SK-N-SH treated with all-trans-retinoic acid at 6 μM for 48 hours (cell line): ENCODE measurements around the gene FAM43A.

Source experiments
- ATAC-seq: fragments of 200-7000 bp; cut with Tn5 transposase; 3 replicates; pipeline ENCODE4 v1.9.1; 2020; ENCODE audit warnings: mild to moderate bottlenecking, moderate library complexity
- ARNTL ChIP-seq: fragments of 450-650 bp; formaldehyde crosslinking; IDR thresholded peaks from 2 replicates; pipeline ENCODE4 v1.5.0; 2020; ENCODE audit warnings: low read depth, mild to moderate bottlenecking, moderate library complexity, borderline replicate concordance
- BACH2 ChIP-seq: fragments of 250-450 bp; sonication (Bioruptor Pico); IDR thresholded peaks from 2 replicates; pipeline ENCODE4 v1.9.0; 2021; ENCODE audit warnings: mild to moderate bottlenecking, borderline replicate concordance
- CSDC2 ChIP-seq: fragments of 250-450 bp; sonication (Bioruptor Pico); IDR thresholded peaks from 2 replicates; pipeline ENCODE4 v1.5.0; 2020; ENCODE audit warnings: mild to moderate bottlenecking, moderate library complexity
- ESRRG ChIP-seq: fragments of 250-450 bp; sonication (Bioruptor Pico); IDR thresholded peaks from 2 replicates; pipeline ENCODE4 v1.6.1; 2021; ENCODE audit warnings: mild to moderate bottlenecking
- GLIS3 ChIP-seq: fragments of 250-450 bp; sonication (Bioruptor Pico); IDR thresholded peaks from 2 replicates; pipeline ENCODE4 v1.5.0; 2020; ENCODE audit warnings: mild to moderate bottlenecking, moderate library complexity
- ISL1 ChIP-seq: fragments of 250-450 bp; sonication (Bioruptor Pico); IDR thresholded peaks from 2 replicates; pipeline ENCODE4 v2.1.2; 2022; ENCODE audit warnings: mild to moderate bottlenecking, moderate library complexity
- OSR1 ChIP-seq: fragments of 250-450 bp; sonication (Bioruptor Pico); IDR thresholded peaks from 2 replicates; pipeline ENCODE4 v1.8.0; 2022; ENCODE audit warnings: moderate library complexity, mild to moderate bottlenecking, inconsistent platforms
- PPARA ChIP-seq: fragments of 250-450 bp; sonication (Bioruptor Pico); IDR thresholded peaks from 2 replicates; pipeline ENCODE4 v1.5.0; 2020; ENCODE audit warnings: mild to moderate bottlenecking, borderline replicate concordance
- RARB ChIP-seq: fragments of 250-450 bp; sonication (Bioruptor Pico); IDR thresholded peaks from 2 replicates; pipeline ENCODE4 v1.8.0; 2021; ENCODE audit warnings: mild to moderate bottlenecking, moderate library complexity
- TCF4 ChIP-seq: fragments of 250-450 bp; sonication (Bioruptor Pico); IDR thresholded peaks from 2 replicates; pipeline ENCODE4 v1.8.0; 2021; ENCODE audit warnings: mild to moderate bottlenecking, moderate library complexity, borderline replicate concordance
- TOX ChIP-seq: fragments of 250-450 bp; sonication (Bioruptor Pico); IDR thresholded peaks from 2 replicates; pipeline ENCODE4 v1.8.0; 2021; ENCODE audit warnings: mild to moderate bottlenecking, moderate library complexity, borderline replicate concordance
- ZC3H10 ChIP-seq: fragments of 250-450 bp; sonication (Bioruptor Pico); IDR thresholded peaks from 2 replicates; pipeline ENCODE4 v1.5.1; 2021; ENCODE audit warnings: mild to moderate bottlenecking, moderate library complexity
- ZFP3 ChIP-seq: fragments of 250-450 bp; sonication (Bioruptor Pico); IDR thresholded peaks from 2 replicates; pipeline ENCODE4 v1.5.0; 2020; ENCODE audit warnings: mild to moderate bottlenecking, moderate library complexity
- ZNF565 ChIP-seq: fragments of 450-650 bp; formaldehyde crosslinking; conservative IDR thresholded peaks from 2 replicates; pipeline ENCODE4 v1.5.0; 2020; ENCODE audit warnings: low read depth, mild to moderate bottlenecking, moderate library complexity
- ZNF70 ChIP-seq: fragments of 450-650 bp; formaldehyde crosslinking; IDR thresholded peaks from 2 replicates; pipeline ENCODE4 v1.5.0; 2020; ENCODE audit warnings: mild to moderate bottlenecking, moderate library complexity
- ZNF8 ChIP-seq: fragments of 450-650 bp; formaldehyde crosslinking; IDR thresholded peaks from 2 replicates; pipeline ENCODE4 v1.5.0; 2020; ENCODE audit warnings: mild to moderate bottlenecking, moderate library complexity
- TF ChIP-seq, protein P1 (sequence below): fragments of 250-450 bp; sonication (Bioruptor Pico); IDR thresholded peaks from 2 replicates; pipeline ENCODE4 v1.8.0; 2020; ENCODE audit warnings: mild to moderate bottlenecking, moderate library complexity, borderline replicate concordance
- TF ChIP-seq, protein P2 (sequence below): fragments of 250-450 bp; sonication (Bioruptor Pico); IDR thresholded peaks from 2 replicates; pipeline ENCODE4 v1.8.0; 2021; ENCODE audit warnings: low read depth, mild to moderate bottlenecking, moderate library complexity, borderline replicate concordance
- TF ChIP-seq, protein P3 (sequence below): fragments of 250-450 bp; sonication (Bioruptor Pico); IDR thresholded peaks from 2 replicates; pipeline ENCODE4 v1.5.1; 2020; ENCODE audit warnings: low read depth, mild to moderate bottlenecking, moderate library complexity

Gene FAM43A

DNA sequence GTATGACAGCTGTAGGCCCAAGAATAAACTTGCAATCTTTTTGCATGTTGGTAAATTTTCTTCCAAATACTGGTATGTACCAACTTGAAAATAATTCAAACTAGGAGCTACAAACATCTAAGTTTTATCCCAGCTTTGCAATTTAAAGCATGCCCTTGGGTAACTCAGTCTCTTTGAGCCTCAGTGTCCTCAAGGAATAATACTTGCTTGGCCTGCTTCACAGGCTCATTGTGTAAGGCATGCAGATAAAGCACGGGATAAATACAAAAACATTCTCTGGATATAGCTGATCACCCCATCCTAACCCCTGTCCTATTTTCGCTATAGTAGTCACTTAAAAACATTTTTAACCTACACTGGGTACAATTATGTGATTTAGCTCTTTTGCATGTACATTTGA, 42.9 kb upstream of the FAM43A start:
- ATAC-seq: no peak
- TF ChIP-seq ZNF565 (CRISPR knock-in tag): no peak
- TF ChIP-seq, protein P1, sequence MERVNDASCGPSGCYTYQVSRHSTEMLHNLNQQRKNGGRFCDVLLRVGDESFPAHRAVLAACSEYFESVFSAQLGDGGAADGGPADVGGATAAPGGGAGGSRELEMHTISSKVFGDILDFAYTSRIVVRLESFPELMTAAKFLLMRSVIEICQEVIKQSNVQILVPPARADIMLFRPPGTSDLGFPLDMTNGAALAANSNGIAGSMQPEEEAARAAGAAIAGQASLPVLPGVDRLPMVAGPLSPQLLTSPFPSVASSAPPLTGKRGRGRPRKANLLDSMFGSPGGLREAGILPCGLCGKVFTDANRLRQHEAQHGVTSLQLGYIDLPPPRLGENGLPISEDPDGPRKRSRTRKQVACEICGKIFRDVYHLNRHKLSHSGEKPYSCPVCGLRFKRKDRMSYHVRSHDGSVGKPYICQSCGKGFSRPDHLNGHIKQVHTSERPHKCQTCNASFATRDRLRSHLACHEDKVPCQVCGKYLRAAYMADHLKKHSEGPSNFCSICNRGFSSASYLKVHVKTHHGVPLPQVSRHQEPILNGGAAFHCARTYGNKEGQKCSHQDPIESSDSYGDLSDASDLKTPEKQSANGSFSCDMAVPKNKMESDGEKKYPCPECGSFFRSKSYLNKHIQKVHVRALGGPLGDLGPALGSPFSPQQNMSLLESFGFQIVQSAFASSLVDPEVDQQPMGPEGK (CRISPR knock-in tag): no peak
- no peak for TF ChIP-seq ESRRG
- no peak for TF ChIP-seq ARNTL (CRISPR knock-in tag)
- TF ChIP-seq ZC3H10 (CRISPR knock-in tag): no peak
- TF ChIP-seq ZNF8: no peak
- TF ChIP-seq PPARA (CRISPR knock-in tag): no peak
- TF ChIP-seq TCF4 (CRISPR knock-in tag): no peak
- no peak for TF ChIP-seq ZFP3
- no peak for TF ChIP-seq RARB (CRISPR knock-in tag)
- no peak for TF ChIP-seq ZNF70 (CRISPR knock-in tag)
- no peak for TF ChIP-seq GLIS3 (CRISPR knock-in tag)
- no peak for TF ChIP-seq BACH2 (CRISPR knock-in tag)
- TF ChIP-seq, protein P2, sequence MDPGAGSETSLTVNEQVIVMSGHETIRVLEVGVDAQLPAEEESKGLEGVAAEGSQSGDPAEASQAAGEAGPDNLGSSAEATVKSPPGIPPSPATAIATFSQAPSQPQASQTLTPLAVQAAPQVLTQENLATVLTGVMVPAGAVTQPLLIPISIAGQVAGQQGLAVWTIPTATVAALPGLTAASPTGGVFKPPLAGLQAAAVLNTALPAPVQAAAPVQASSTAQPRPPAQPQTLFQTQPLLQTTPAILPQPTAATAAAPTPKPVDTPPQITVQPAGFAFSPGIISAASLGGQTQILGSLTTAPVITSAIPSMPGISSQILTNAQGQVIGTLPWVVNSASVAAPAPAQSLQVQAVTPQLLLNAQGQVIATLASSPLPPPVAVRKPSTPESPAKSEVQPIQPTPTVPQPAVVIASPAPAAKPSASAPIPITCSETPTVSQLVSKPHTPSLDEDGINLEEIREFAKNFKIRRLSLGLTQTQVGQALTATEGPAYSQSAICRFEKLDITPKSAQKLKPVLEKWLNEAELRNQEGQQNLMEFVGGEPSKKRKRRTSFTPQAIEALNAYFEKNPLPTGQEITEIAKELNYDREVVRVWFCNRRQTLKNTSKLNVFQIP (CRISPR knock-in tag): no peak
- TF ChIP-seq OSR1 (CRISPR knock-in tag): no peak

DNA sequence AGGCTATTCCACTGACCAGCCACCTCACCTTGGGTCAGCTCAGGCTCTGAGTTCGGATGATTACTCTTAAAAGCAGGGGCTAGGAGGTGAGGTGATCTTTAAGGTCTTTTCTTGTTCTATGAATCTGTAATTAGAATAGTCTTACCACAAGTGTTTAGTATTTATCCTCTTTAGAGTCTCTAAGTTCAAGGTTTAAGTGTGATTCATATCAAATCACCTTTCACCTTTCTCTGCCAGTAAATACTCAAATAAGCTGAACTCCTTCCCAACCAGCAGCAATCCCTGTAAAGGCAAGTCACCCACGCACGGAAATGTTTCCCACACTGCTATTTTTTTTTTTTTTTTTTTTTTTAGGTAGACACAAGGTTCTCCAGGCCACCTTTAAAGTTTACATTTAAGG, 37.9 kb upstream of the FAM43A start:
- no peak for ATAC-seq
- TF ChIP-seq, protein P3, sequence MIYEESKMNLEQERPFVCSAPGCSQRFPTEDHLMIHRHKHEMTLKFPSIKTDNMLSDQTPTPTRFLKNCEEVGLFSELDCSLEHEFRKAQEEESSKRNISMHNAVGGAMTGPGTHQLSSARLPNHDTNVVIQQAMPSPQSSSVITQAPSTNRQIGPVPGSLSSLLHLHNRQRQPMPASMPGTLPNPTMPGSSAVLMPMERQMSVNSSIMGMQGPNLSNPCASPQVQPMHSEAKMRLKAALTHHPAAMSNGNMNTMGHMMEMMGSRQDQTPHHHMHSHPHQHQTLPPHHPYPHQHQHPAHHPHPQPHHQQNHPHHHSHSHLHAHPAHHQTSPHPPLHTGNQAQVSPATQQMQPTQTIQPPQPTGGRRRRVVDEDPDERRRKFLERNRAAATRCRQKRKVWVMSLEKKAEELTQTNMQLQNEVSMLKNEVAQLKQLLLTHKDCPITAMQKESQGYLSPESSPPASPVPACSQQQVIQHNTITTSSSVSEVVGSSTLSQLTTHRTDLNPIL (CRISPR knock-in tag): no peak
- TF ChIP-seq ZC3H10 (CRISPR knock-in tag): no peak
- TF ChIP-seq OSR1 (CRISPR knock-in tag): no peak
- no peak for TF ChIP-seq TCF4 (CRISPR knock-in tag)
- no peak for TF ChIP-seq ZNF70 (CRISPR knock-in tag)
- TF ChIP-seq ARNTL (CRISPR knock-in tag): no peak
- no peak for TF ChIP-seq BACH2 (CRISPR knock-in tag)
- TF ChIP-seq RARB (CRISPR knock-in tag): no peak
- TF ChIP-seq ISL1 (CRISPR knock-in tag): no peak
- no peak for TF ChIP-seq GLIS3 (CRISPR knock-in tag)
- no peak for TF ChIP-seq TOX
- no peak for TF ChIP-seq CSDC2 (CRISPR knock-in tag)

DNA sequence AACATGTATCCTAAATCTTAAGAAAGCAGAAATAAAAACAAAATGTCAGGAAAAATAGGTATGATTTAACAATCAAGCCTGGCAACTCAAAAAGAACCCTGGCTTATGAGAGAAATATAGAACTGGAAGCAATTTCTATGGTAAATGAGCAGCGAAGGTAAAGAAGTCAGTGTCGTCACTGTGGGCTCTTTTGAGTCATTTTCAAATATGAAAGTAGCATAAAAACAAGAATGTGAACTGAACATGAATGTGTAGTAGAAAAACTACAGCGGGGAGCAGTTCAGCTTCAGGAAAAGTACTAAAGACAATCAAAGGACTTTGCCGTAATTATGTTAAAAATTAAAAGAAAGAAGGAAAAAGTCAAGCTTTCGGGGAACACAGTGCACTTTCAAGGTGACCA, 31.2 kb upstream of the FAM43A start:
- no peak for TF ChIP-seq ZC3H10 (CRISPR knock-in tag)
- TF ChIP-seq OSR1 (CRISPR knock-in tag): no peak
- TF ChIP-seq, all 23 proteins: peak for 0
- no peak for ATAC-seq

DNA sequence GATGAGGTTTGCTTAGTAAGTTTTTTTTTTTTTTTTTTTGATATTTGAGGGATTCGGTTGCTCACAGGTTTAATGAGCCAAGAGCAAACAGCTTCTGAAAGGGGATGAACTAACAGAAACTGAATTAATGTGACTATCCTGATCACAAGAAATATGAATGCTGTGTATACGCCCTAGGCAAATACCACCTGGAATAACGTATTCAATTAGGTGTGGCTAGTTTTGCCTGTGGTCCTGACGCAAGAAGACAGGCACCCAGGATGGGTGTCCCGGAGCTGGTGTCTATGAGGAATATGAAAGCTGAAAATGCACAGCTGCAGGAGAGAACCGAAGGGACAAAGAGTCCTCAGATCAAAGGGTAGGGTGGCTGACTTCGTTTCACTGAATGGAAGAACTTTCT, 28.2 kb upstream of the FAM43A start:
- no peak for ATAC-seq
- no peak for TF ChIP-seq ZFP3
- TF ChIP-seq, protein P3 (CRISPR knock-in tag): no peak
- no peak for TF ChIP-seq ZC3H10 (CRISPR knock-in tag)

DNA sequence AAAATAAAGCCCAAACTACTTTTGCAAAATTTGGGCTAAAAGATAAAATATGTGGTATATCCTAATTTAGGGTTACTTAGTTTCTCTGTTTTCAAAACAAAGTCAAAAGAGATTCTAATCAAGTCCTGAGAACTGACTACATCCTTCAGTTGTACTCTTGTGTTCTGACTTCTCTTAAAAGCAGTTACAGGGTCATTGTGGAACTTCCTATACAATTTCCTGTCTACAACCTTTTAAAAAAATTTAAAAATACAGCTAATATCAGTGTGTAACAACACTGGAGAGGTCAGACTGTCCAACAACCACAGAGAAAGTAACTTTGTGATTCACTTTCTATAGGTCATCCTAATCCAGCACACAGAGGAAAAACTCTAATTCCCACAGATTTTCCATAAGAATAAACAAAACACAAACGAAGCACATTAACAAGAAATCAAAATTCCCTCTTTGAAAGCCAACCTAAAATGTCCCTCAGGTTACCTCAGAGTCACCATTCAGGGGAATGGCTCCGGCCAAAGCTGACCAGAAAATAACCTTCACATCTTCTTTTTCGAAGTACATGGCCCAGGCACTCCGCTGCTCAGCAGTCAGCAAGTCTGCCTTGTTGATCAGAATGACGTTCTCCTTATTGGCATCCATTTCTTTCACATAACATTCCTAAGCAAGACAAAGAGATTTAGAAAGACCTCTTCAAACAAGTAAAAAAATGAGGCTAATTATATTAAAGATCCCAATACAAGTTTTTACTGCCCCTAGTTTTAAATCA, 27.0 kb upstream of the FAM43A start:
- TF ChIP-seq ZC3H10 (CRISPR knock-in tag) (no peak), GLIS3 (CRISPR knock-in tag) (no peak), RARB (CRISPR knock-in tag) (no peak)
- no peak for ATAC-seq
